GM18951 (cell line): Measurements from ENCODE around the gene AOC2.
A peak's percentile ranks its signal among the peaks of the same experiment; 100 is the strongest.

Source experiments
- POLR2A ChIP-seq: IDR thresholded peaks from 4 replicates; pipeline ENCODE4 v1.6.1; 2011; ENCODE audit warnings: mild to moderate bottlenecking; ENCODE audit not compliant: insufficient read length, insufficient read depth; ENCODE audit errors: extremely low read depth
- in situ Hi-C: fragments of 300-500 bp; cut with MboI; formaldehyde crosslinking; loops from one replicate; pipeline ENCODE4 v1.12.0; 2022; ENCODE audit warnings: low sequenced_read_pairs, mixed read lengths, inconsistent platforms; ENCODE audit not compliant: unreplicated experiment

The AOC2 gene

DNA sequence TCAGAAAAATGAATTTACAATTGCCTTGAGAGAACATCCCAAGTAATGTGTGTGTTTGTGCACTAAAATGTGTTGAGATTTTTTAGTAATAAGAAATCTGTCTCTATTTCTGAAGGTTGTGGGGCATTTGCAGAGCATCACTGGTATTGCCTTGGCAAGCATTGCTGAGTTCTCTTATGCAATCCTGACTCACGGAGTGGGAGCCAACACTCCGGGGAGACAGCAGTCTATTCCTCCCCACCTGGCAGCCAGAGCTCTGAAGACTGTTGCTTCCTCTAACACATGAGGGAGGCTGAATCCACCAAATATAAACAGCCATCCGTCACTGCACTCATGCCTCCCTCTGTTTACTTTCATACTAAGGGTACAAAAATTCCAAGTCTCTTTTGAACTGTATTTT, 35.1 kb upstream of the AOC2 start:
- in situ Hi-C loops, result no loop called here
- no peak for TF ChIP-seq POLR2A

DNA sequence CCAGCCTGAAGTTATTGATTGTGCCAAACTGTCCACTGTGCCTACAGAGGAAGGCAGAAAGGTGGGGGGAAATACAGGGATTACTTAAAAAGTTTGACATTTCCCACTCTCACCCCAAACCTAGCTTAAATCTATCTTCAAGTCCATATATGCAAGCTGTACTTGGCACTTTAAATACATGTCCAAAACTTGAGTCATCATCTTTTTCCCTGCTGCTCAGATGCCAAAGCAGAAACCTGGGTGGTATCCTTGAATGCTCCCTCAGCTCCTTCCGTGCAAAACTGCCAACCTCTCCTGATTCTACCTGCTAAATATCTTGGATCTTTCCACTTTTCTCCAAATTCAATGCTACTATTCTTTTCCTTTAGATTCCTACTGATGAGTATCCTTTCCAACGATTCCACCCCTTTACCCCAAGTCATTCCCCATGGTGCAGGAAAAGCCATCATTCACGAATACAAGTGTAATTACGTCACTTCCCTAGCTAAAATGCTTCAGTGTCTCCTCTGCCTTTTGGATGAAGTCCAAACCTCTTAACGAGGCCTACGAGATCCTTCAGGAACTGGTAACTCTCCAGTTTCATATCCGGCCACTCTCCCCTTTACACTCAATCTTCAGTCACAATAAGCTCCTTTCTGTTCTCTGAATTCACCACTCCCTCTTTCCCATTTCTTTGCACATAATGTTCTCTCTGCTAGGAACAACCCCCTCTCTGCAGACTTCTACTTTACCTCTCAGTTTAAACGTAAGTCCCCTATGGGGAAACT, 29.6 kb upstream of the AOC2 start:
- in situ Hi-C loops, result no loop called here
- TF ChIP-seq POLR2A, result no peak

DNA sequence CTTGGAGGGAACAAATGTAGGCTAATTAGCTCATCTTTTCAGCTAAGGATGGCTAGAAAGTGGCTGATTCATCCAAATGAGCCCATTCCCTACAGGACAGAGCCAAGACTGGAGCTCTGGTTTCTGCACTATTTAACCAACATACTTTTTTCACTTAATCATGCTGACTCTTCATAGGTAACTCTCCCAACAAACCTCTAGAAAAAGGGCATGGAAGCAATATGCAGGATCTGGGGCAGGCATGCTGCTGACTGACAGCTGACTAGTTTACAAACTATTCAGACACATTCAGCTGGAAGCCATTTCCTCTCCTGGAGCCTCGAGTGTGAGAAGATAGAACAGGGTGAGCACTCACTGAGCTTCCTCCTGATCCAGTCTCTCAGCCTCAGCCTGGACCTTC, 26.5 kb upstream of the AOC2 start:
- no peak for TF ChIP-seq POLR2A
- in situ Hi-C loops, result no loop called here

DNA sequence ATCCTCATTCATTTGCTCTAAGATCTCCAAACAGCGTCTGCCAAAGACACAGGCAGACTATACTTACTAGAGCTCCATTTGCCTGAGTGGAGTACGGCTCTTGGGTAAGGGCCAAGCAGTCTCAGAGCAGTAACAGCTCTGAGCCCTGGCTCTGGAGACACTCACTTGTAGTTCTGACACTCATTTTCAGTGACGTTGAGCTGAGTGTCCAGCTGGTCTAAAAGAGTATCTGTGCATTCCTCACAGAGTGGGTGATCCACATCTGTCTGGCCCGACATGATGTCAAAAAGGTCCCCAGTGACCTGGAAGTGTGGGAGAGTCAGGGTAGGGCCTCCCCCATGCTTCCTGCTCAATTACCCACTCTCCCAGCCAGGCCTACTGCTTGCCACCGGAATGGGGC, 26.0 kb upstream of the AOC2 start:
- no peak for TF ChIP-seq POLR2A
- in situ Hi-C loops, result no loop called here

DNA sequence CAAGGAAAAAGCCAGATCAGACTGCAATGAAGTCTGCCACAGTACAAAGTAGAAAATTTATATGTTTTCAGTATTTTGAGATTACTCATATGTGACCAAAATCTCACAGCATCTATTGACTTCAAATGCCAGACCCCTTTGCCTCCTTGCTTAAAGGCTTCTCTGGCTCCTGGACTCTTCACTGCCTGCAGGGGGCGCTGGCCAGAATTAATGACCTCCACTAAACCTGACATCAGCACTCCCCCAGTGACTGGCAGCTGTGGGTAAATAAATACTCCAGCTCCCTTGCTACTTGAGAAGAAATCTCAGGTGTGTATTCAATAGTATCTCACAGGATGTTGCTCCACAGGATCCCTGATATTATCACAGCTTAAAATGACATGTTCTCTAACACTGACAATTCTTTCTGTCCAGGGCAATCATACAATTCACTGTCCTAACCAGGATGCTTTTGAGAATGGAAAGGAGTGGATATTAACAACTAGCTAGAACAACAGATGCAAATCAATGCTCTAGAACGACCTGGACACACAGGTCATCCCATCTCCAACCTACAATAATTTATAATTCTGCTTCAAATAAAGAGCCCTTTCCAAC, 24.3 kb upstream of the AOC2 start:
- in situ Hi-C loops, result no loop called here

DNA sequence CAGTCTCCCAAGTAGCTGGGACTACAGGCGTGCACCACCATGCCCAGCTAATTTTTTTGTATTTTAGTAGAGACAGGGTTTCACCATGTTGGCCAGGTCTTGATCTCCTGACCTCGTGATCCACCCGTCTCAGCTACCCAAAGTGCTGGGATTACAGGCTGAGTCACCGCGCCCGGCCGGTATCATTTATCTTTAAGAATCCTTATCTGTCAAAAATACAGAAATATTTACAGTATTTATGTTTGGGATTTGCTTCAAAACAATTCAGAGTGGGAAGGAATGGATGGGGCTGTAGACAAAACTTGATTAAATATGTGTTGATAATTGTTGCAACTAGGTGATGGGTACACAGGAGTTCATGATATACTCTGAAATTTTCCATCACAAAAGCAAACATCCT, 23.2 kb upstream of the AOC2 start:
- in situ Hi-C loops, result no loop called here
- TF ChIP-seq POLR2A, result no peak

More for the DNA sequence above, 24.3 kb upstream of the AOC2 start:
- no peak for TF ChIP-seq POLR2A

DNA sequence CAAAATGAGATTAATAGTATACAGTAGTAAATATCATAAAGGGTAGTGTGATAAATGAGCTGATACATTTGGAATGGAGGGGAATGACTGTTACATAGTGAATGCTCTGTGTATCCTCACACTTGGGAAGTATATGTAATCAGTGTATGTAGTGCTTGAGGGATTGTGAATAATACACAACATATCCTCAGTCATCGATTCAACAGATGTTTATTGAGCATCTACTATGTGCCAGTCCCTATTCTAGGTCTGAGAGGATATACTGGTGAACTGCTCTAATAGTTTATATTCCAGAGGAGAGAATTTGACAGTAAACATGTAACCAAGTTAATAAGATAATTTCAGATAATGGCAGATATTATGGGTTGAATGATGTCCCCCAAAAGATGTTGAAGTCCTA, 16.9 kb upstream of the AOC2 start:
- TF ChIP-seq POLR2A, result no peak
- in situ Hi-C loops, result no loop called here

DNA sequence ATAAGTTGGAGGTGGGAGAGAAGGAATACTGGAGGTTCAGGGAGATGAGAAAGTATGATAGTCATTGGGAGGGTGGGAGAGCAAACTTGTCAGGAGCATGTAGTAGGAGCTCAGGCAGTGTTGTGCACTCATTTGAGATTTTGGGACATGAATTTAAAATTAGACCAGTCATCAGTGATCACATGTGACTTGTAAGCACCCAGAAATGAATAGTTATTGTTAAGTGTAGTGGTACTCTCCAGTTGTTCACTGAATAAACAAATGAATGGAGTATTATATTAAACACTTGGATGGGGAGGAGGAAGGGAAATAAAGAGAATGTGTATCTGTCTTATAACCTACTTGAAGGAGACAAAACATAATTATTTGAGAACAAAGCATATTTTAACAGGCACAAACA, 13.4 kb upstream of the AOC2 start:
- in situ Hi-C loops, result no loop called here
- no peak for TF ChIP-seq POLR2A

DNA sequence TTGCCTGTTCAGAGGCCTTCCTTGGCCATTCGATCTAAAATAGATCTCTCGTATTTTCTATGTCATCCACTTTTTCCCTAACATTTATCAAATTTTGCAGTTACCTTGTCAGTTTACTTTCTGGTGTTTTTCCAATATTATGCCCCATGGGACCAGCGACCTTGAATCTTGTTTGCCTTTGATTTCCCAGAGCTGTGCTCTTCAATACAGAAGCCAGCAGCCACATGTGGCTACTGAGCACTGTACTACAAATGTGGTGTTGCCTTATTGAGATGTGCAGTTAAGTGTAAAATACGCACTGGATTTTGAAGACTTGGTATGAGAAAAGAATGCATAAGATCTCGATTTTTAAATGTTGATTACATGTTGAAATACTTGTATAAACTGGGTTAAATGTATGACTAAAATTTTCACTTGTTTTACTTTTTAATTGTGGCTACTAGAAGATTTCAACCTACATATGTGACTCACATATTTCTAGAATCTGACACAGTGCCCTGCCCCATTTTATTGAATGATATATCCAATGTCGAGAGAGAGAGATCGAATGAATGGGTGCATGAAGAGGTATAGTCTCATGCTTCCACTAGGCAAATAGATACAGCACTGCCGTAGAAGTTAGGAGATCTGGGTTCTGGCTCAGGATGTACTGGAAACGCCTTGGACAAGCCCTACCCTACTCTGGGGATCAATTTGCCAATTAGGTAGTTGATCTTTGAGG, 12.0 kb upstream of the AOC2 start:
- no peak for TF ChIP-seq POLR2A
- in situ Hi-C loops, result no loop called here

DNA sequence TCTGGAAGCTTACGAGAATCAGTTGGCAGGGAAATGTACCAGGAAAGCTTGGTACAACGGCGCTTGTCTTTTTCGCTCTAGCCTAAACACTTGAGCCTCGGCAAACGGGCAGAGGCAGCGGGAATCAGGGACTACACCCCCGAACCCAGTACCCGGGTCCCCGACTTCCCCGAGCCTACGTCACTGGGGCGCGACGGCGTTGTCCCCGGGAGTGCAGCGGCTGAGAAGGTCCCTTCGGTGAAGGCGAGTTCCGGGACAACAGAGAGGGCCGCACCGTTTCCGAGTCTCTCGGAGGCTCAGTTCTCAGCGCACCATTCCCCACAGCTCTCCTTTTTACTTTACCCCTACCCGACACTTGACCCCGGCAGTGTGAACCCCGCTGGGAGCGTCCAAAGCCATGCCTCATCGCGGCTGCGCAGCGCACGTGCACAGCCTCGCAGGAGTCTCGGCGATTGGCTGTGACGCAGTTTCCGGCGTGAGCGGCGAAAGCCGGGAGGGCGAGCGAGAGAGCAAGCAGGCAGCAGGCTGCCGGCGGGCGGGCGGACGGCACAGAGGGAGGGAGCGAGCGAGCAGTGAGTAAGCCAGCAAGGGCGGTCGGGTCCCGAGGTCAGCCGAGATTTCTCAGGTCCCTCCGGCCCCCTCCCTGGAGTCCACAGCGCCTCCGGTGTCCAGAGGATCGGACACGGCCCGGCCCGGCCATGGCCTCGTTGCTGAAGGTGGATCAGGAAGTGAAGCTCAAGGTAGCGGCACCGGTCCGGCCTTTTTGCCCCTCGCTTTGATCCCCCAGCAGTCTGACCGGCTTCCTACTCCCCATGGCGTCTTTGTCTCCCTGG, 11.2 kb upstream of the AOC2 start, which contains the start of gene PSME3:
Gene PSME3, plus strand, starts transcription at position 464 of the 833 bp plus-strand sequence. Its CDS starts 235 bp downstream, at position 699.
- in situ Hi-C loops, result no loop called here
- peak; percentile 97 for TF ChIP-seq POLR2A

DNA sequence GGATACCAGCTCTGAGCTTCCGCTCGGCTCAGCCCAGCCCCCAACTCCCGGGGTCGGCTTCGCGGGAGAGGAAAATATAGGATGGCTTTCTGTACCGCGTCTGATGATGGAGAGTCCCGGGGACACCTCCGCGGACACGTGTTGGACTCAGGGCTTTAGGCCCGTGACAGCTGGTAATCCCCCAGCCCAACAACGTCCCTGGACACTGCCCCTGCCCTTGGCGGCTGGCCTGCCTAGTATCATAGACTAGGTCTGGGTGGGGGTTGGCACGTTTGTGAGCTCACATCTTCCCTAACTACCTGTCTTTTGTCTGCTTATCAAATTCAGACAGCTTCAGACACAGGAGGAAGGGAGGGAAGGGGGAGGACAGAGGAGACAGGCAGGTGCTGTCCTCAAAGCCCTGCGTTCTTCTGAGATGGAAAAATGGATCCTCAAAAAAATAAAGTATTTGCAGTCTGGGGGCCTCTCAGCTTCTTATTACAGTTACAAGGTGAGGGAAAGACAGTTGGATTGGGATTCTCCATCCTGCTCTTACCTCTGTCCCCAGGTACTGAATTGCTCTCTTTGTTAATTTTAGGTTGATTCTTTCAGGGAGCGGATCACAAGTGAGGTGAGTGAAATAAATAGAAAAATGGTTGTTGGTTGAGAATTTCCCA, 10.5 kb upstream of the AOC2 start:
- in situ Hi-C loops, result no loop called here

DNA sequence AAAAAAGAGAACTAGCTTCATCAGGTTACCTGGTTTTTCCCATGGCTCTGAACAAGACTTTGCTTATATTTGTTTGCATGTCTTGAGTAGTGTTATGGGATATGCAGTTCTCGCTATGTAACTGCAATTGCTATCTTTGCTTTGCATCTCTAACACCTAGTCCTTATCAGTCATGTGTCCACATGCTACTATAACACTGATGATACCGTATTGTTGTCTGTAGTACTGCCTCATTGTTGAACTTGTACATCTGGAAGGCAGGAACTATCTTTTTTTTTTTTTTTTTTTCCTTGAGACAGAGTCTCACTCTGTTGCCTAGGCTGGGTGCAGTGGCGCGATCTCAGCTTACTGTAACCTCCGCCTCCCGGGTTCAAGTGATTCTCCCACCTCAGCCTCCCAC, 8.6 kb upstream of the AOC2 start:
- TF ChIP-seq POLR2A, result no peak

More for the DNA sequence above, 10.5 kb upstream of the AOC2 start:
- TF ChIP-seq POLR2A, result no peak

More for the DNA sequence above, 8.6 kb upstream of the AOC2 start:
- in situ Hi-C loops, result no loop called here
